HG02610 (cell line): ENCODE results near the gene MAB21L4.

Experiments used
- ATAC-seq: cut with Tn5 transposase; IDR thresholded peaks from one replicate; pipeline ENCODE4 v1.9.1; 2021; ENCODE audit warnings: mild to moderate bottlenecking, moderate library complexity; ENCODE audit not compliant: unreplicated experiment

Gene MAB21L4

DNA sequence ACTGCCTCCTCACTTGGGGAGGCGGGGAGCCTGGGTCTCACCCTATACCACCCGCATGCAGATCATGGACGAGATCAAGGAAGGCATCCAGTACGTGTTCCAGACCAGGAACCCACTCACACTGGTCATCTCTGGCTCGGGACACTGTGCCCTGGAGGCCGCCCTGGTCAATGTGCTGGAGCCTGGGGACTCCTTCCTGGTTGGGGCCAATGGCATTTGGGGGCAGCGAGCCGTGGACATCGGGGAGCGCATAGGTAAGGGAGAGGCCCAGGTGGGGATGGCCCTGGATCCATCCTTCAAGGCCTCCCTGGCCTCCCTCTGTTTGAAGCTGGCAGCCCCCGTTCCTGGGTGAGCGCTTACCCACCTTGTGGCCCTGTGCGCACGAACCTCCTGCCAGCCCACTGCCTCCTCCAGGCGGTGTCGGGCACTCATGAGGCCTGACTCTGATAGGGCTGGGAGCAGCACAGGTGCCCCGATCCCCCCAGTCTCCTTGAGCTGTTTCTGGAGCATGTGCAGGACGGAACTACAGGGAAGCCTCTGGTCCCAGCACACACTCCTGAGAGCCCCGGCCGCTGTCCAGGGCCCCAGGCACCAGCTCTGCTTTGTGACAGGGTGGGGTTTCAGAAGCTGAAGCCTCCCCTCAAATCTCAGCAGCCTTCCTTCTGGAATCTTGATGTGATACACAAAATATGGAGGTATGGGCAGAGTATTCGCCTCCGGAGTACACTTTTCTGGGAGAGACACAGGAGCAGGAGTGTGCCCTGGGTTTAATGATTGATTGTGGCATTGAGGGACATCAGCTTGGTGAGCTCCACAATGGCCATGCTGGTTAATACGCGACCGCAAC, 26.6 kb downstream of the MAB21L4 start:
- ATAC-seq: no peak

DNA sequence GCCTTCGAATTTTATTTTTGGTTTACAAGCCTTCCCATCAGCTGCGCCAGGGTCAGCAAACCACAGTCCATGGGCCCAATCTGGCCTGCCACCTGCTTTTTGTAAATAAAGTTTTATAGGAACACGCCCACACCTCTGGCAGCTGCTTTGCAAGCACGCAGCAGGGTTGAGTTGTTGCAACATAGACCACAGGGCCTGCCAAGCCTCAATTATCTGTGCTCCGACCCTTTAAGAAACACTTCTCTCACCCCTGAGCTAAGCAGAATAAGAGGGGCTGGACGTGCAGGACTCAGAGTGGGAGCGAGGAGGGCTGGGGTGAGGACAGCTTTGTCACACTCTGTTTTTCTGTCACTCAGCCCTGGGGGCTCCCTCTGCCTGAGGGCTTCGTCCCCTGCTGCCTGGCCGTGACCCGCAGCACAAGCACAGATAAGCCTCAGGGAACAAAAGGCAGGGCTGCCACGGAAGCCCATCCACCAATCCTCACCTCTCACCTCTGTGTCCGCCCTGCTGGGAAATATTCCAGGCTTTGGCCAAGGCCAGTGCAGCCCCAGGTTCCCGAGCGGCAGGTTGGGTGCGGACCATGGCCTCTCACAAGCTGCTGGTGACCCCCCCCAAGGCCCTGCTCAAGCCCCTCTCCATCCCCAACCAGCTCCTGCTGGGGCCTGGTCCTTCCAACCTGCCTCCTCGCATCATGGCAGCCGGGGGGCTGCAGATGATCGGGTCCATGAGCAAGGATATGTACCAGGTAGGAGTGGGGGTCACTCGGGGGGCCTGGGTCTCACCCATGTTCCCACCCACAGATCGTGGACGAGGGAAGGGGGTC, 27.5 kb downstream of the MAB21L4 start, which contains the start of gene AGXT:
Gene AGXT (plus strand): TSS at position 539 of the 823 bp plus-strand sequence. CDS start 42 bp downstream, at position 581.
- ATAC-seq: no peak

DNA sequence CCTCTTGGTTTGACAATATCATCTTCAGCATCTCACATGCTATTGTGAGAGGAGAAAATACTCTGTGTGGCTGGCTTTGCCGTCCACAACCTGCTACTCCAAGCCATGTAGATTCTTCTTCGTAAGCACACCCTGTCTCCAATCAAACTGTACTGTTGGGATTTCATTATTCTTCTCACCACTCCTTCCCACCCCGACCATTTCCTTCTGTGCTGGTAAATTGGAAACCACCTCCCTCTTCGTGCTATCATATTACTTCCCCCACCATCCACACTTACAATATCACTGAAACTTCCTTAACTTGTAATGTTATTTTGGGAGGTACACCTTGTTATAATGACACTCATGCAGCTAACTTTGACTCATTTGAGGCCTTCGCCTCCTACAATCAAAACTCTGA, 30.6 kb downstream of the MAB21L4 start:
- no peak for ATAC-seq

DNA sequence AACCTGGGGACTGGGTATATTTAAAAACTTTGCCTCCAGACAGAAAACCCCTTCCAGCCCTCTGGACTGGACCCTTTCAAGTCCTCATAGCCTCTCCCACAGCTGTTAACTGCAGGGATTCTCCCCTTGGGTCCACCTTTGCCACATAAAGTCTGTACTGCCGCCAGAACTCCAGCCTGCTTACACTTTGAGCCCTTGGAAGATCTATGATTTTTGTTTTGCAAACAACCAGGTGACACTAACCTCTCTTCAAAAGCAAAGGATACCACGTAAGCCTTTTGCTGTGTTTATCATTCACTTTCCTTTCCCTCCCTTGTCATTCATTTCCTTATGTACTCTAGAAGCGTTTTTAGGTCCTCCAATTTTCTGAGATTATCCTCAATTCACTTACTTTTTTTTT, 31.5 kb downstream of the MAB21L4 start:
- no peak for ATAC-seq

- ATAC-seq: no peak
These were observed 34.4 kb downstream of the MAB21L4 start for GRCh38 chr2:240861547-240861946.

DNA sequence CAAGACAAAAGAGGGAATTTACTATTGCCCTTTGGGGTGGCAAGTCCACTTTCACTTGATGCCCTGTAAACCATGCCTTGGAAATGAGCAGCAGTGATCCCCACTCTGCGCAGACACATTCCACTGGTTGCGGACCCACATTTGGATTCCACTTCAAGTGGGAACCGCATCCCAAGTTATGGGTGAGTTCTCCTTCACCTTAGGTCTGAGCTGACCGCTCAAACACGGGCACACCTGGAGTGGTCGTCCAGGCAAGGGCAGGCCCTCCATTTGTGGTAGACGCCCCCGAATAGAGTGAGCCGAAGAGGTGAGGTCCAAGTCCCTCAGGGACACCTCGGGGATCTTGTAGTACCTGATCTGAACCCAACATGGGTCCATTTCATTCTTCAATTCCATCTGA, 37.1 kb downstream of the MAB21L4 start:
- ATAC-seq: no peak

DNA sequence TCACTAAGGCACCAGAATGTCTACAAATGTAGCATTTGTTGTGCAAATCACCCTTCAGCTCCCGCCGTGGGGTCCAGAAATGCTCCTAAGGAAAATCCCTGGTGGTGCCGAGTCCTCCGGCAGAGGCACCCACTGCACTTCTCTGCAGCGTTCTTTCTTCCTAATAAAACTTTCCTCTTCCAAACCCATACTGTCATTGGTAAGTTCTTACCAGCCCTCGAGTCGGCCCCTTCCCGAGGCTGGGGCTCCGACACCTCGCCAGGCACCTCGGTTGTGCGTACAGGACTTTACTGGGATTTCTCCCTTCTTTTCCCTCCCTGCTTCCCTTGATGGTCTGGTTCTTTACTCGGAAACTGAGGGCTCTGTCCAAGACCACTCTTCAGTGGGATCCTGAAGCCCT, 37.6 kb downstream of the MAB21L4 start:
- no peak for ATAC-seq

GRCh38 chr2:240857039-240858008, 38.6 kb downstream of the MAB21L4 start:
- ATAC-seq: no peak

GRCh38 chr2:240856151-240856980, 39.6 kb downstream of the MAB21L4 start:
- no peak for ATAC-seq

GRCh38 chr2:240855670-240856069, 40.3 kb downstream of the MAB21L4 start:
- no peak for ATAC-seq

GRCh38 chr2:240852671-240853314, 43.2 kb downstream of the MAB21L4 start:
- ATAC-seq: no peak

GRCh38 chr2:240851078-240851991, 44.6 kb downstream of the MAB21L4 start:
- ATAC-seq: no peak

DNA sequence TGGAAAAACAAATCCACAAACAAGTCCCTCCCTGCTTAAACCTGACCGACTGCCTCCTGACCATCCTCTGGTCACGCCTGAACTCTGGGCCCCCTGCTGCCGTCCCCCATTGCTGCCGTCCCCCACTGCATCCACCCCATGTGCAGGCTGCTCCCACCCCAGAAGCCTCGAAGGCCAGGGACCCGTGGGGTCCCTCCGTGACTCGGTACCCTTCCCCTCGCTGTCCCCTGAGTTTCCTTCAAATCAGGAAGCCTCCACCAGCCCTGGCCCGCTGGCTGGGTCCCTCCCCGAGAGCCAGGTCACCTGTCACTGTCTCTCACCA, 45.2 kb downstream of the MAB21L4 start:
- ATAC-seq: no peak

DNA sequence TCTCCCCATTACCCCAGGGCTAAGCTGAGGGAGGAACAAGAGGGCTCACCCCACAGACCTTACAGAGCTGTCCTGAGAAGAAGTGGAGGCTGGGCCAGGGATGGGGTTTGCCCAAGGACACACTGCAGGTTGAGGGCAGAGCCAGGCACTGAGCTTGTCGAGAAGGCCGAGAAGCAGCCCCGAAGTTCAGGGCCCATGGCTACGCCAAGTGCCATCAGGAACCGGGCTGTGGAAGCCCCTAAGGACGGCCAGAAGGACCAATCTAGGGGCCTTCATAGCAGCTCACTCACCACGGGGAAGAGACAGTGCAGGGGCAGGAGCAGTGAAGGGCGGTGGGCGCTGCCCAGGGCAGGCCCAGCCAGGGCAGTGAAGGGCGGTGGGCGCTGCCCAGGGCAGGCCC, 45.9 kb downstream of the MAB21L4 start:
- no peak for ATAC-seq

DNA sequence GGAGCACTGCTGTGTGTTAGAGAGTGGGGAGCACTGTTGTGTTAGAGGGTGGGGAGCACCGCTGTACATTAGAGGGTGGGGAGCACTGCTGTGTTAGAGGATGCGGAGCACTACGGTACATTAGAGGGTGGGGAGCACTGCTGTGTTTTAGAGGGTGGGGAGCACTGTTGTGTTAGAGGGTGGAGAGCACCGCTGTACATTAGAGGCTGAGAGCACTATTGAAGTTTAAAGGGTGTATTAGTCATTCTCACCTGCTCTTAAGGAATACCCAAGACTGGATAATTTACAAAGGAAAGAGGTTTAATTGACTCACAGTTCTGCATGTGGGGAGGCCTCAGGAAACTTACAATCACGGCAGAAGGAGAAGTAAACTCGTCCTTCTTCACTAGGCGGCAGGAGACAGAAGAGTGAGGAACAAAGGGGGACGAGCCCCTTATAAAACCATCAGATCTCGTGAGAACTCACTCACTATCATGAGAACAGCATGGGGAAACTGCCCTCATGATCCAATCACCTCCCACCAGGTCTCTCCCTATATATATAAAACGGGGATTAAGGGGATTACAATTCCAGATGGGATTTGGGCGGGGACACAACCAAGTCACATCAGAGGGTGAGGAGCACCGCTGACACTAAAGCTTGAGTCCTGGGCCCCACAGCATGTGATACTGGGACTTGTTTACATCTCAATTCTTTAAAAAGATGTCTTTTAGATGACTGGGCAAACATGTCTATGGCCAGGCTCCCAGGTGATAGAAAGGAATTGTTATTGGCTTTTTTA, 46.9 kb downstream of the MAB21L4 start:
- no peak for ATAC-seq

DNA sequence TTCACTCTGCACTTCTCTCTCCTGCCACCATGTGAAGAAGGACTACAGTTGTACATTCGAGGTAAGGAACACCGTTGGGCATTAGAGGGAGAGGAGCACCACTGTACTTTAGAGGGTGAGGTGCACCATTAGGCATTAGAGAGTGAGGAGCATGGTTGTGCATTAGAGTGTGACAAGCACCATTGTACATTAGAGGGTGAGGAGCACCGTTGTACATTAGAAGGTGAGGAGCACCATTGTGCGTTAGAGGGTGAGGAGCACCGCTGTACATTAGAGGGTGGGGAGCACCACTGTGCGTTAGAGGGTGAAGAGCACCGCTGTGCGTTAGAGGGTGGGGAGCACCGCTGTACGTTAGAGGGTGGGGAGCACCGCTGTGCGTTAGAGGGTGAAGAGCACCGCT, 48.1 kb downstream of the MAB21L4 start:
- no peak for ATAC-seq

- ATAC-seq: no peak
These were observed 48.9 kb downstream of the MAB21L4 start for GRCh38 chr2:240846873-240847595.
